CD4-positive, alpha-beta T cell (primary cell): ENCODE results near the gene ZNF609. TPM values are rescaled to one million over a fixed set of nuclear protein-coding genes. Genes with fewer than 3 reads are reported as not detected.

Experiments used
- ATAC-seq: fragments of 200-7000 bp; cut with Tn5 transposase; one replicate; pipeline ENCODE4 v1.10.0; 2022; ENCODE audit warnings: mild to moderate bottlenecking; ENCODE audit not compliant: poor library complexity
- CTCF ChIA-PET: fragments of 350-600 bp; sonication (Branson Sonifier 250); formaldehyde crosslinking; loops from one replicate; lab custom pipeline; 2021; ENCODE audit warnings: antibody characterized with exemption, inconsistent platforms; lab: Charles Lee
- POLR2A ChIA-PET: fragments of 350-600 bp; sonication (Branson Sonifier 250); formaldehyde crosslinking; loops from one replicate; lab custom pipeline; 2021; ENCODE audit warnings: antibody characterized with exemption, inconsistent platforms; lab: Charles Lee
- DNase-seq, 14 experiments: peaks; one replicate each; pipeline ENCODE4 v3.0.0-alpha.2; 2013 to 2020; ENCODE audit warnings: mixed read lengths in 2 of 14
- H3K27ac ChIP-seq, 2 donors: one replicate each; pipeline versions ENCODE4 v1.5.1 to v1.7.0; 2013; ENCODE audit warnings: low read length in 2 of 2, low read depth in 1 of 2, mild to moderate bottlenecking in 1 of 2
- H3K27me3 ChIP-seq, 2 experiments: 1 replicate in 1 of 2; 2 replicates in 1 of 2; pipeline versions ENCODE4 v1.6.1 to v1.7.0; 2013; ENCODE audit warnings: low read length in 2 of 2, control low read depth in 1 of 2, mild to moderate bottlenecking in 1 of 2, moderate library complexity in 1 of 2; ENCODE audit not compliant: insufficient read depth in 2 of 2, control insufficient read depth in 1 of 2
- H3K36me3 ChIP-seq: one replicate; pipeline ENCODE4 v1.6.1; 2013; ENCODE audit warnings: low read length, control low read depth; ENCODE audit not compliant: insufficient read depth
- H3K4me1 ChIP-seq: one replicate; pipeline ENCODE4 v1.6.1; 2013; ENCODE audit warnings: low read length, control low read depth; ENCODE audit not compliant: insufficient read depth
- H3K4me3 ChIP-seq: one replicate; pipeline ENCODE4 v1.5.1; 2013; ENCODE audit warnings: mild to moderate bottlenecking, low read length, moderate library complexity
- H3K9me3 ChIP-seq, 2 experiments: 1 replicate in 1 of 2; 2 replicates in 1 of 2; pipeline versions ENCODE4 v1.6.1 to v1.7.0; 2013; ENCODE audit warnings: low read length in 2 of 2, mild to moderate bottlenecking in 2 of 2, control low read depth in 1 of 2, moderate library complexity in 1 of 2; ENCODE audit not compliant: control insufficient read depth in 1 of 2, insufficient read depth in 1 of 2
- H3K27ac Mint-ChIP-seq: one replicate; pipeline ENCODE4 v1.8.0; 2020; ENCODE audit warnings: mixed read lengths
- H3K27me3 Mint-ChIP-seq: one replicate; pipeline ENCODE4 v1.8.0; 2021; ENCODE audit warnings: mixed read lengths
- H3K36me3 Mint-ChIP-seq: one replicate; pipeline ENCODE4 v1.8.0; 2021; ENCODE audit warnings: low read depth, mixed read lengths
- H3K4me1 Mint-ChIP-seq: one replicate; pipeline ENCODE4 v1.8.0; 2021; ENCODE audit warnings: low read depth, mixed read lengths
- H3K4me3 Mint-ChIP-seq: one replicate; pipeline ENCODE4 v1.8.0; 2020; ENCODE audit warnings: mild to moderate bottlenecking, mixed read lengths
- H3K9me3 Mint-ChIP-seq: one replicate; pipeline ENCODE4 v1.8.0; 2020; ENCODE audit warnings: mixed read lengths
- CTCF ChIP-seq: fragments of 200-600 bp; IDR thresholded peaks from one replicate; pipeline ENCODE4 v1.8.0; 2022; ENCODE audit warnings: antibody characterized with exemption, mild to moderate bottlenecking
- intact Hi-C, 2 experiments: fragments of 100-400 bp; cut with DNase I in 1 of 2; cut with micrococcal nuclease in 1 of 2; formaldehyde crosslinking; loops; one replicate each; pipeline versions ENCODE4 v1.15.1 to v1.9.0; 2023 to 2025; cut with DNase I, micrococcal nuclease
- total RNA-seq, 174 experiments: library from RNA in 2 of 174; stranded (reverse) in 2 of 174; gene quantifications; one replicate each; pipeline ENCODE4 v1.2.3 and lab custom pipeline; 2021 to 2026

ZNF609 gene
- total RNA-seq, 2 experiments from 2014 or later = 62.4 to 65.3 TPM

DNA sequence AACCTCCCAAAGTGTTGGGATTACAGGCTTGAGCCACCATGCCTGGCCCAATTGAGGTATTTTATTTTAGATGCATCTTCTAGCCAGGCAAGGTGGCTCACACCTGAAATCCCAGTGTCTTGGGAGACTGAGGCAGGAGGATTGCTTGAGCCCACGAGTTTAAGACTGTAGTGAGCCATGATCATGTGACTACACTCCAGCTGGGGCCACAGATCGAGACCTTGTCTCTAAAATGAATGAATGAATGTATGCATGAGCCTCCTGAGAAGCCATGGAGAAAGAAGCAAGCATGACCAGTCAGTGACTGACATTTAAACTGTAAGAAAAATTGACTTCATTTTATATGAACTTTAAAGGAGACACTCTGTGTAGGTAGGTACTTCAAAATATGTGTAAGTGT, 105.7 kb downstream of the ZNF609 start:
- Mint-ChIP-seq H3K9me3 (no peaks in the 10 kb centered on the region), H3K36me3 (peaks cover 40% of the 10 kb centered on the region), H3K27ac (peak overlapping the region; percentile 58), H3K27me3 (no peaks in the 10 kb centered on the region), H3K4me1 (peaks cover 70% of the 10 kb centered on the region), H3K4me3 (no peak overlapping the region)
- ATAC-seq (no peak), DNase-seq (no peak)
- Histone ChIP-seq H3K9me3 (no peaks in the 10 kb centered on the region), H3K27me3 (no peaks in the 10 kb centered on the region), H3K4me1 (peaks cover 4% of the 10 kb centered on the region), H3K4me3 (no peak overlapping the region), H3K36me3 (no peaks in the 10 kb centered on the region), H3K27ac (no peak overlapping the region)
- ChIA-PET POLR2A (interaction anchor here (1.2 kb wide), 1 partner anchor 35 kb away, joined by 3 read pairs; no protein-coding TSS in a partner anchor), CTCF (interaction anchor here (1.2 to 1.5 kb wide), 2 partner anchors 13 to 15 kb away, joined by 3 read pairs; no protein-coding TSS in a partner anchor)
- intact Hi-C loops = no loop called here
- no peak for TF ChIP-seq CTCF

GRCh38 chr15:64566629-64567427, 106.5 kb downstream of the ZNF609 start:
- no peak overlapping the region for H3K27ac ChIP-seq

DNA sequence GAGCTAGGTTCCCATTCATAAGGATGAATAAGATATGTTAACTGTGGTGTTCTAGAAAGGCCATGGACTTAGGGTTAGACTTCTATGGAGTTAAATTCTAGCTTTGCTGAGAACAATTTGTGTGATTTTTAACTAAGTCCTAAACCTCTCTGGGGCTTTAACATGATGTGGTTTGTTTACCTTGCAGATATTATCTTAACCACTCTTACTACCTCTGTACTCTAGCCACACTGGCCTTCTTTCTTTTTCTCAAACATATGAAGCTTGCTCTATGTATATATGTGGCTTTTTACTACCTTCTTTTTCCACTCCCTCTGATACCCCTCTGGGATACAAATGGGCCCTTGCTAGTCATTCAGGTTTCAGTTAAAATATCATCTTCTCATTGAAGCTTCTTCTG, 108.4 kb downstream of the ZNF609 start:
- no peaks in the 10 kb centered on the region for H3K27me3 Mint-ChIP-seq
- no peak for TF ChIP-seq CTCF
- ChIA-PET CTCF (interaction anchor here (0.9 to 1.3 kb wide), 2 partner anchors 13 to 28 kb away, joined by 3 read pairs; no protein-coding TSS in a partner anchor), POLR2A (interaction anchor here (1.0 to 1.3 kb wide), 4 partner anchors 15 to 139 kb away, joined by 3 to 7 read pairs (median 6); no protein-coding TSS in a partner anchor)
- peaks cover 33% of the 10 kb centered on the region for H3K36me3 Mint-ChIP-seq
- H3K27me3 ChIP-seq = no peaks in the 10 kb centered on the region
- intact Hi-C loops = no loop called here
- no peaks in the 10 kb centered on the region for H3K9me3 ChIP-seq
- peak overlapping the region; percentile 9 for H3K4me3 Mint-ChIP-seq
- H3K4me1 ChIP-seq = peaks cover 12% of the 10 kb centered on the region
- DNase-seq = no peak
- peaks cover 73% of the 10 kb centered on the region for H3K4me1 Mint-ChIP-seq
- peak overlapping the region; percentile 78 for H3K27ac Mint-ChIP-seq
- H3K9me3 Mint-ChIP-seq = peaks cover 2% of the 10 kb centered on the region
- peak overlapping the region; percentile 10 to 23 for H3K27ac ChIP-seq
- no peak overlapping the region for H3K4me3 ChIP-seq
- no peak for ATAC-seq
- no peaks in the 10 kb centered on the region for H3K36me3 ChIP-seq

More at GRCh38 chr15:64566629-64567427, 106.5 kb downstream of the ZNF609 start:
- TF ChIP-seq CTCF = no peak
- Mint-ChIP-seq H3K27ac (peak overlapping the region; percentile 58), H3K4me1 (peaks cover 69% of the 10 kb centered on the region), H3K4me3 (no peak overlapping the region), H3K27me3 (no peaks in the 10 kb centered on the region), H3K9me3 (peaks cover under 1% of the 10 kb centered on the region), H3K36me3 (peaks cover 40% of the 10 kb centered on the region)
- intact Hi-C loops = no loop called here
- ATAC-seq (no peak), DNase-seq (no peak)
- Histone ChIP-seq H3K4me1 (peaks cover 8% of the 10 kb centered on the region), H3K4me3 (no peak overlapping the region), H3K36me3 (no peaks in the 10 kb centered on the region), H3K9me3 (no peaks in the 10 kb centered on the region), H3K27me3 (no peaks in the 10 kb centered on the region)
- ChIA-PET POLR2A (interaction anchor here (1.2 kb wide), 2 partner anchors 35 to 66 kb away, joined by 3 read pairs; no protein-coding TSS in a partner anchor), CTCF (interaction anchor here (1.2 to 1.5 kb wide), 2 partner anchors 14 to 15 kb away, joined by 3 read pairs; no protein-coding TSS in a partner anchor)
